ENCODE data around the gene FILIP1. TPM values are rescaled to one million over a fixed set of nuclear protein-coding genes. Genes with fewer than 3 reads are reported as not detected.
A peak's percentile ranks its signal among the peaks of the same experiment; 100 is the strongest.

The FILIP1 gene
- polyA plus RNA-seq, 1 donor, result 7.5 TPM

DNA sequence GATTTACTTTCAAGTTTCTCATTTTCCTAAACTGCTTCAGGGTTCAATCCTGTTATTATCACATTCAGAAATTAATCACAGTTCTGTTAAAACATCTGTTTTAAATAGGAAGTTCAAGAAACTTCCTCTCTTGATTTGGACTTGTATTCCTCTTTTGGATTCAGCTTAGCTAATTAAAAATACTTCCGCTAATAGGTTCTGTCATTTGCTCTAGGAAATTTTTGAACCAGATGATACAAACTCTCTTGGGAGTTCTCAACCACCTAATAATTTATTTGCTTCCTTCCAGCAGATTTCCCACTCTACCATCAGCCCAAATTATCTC, 193.1 kb downstream of the FILIP1 start:
- Histone ChIP-seq H3K4me1 (ENCODE audit: control insufficient read depth, insufficient read depth, low read length) (no peaks in the 10 kb centered on the region), H3K9me3 (ENCODE audit: control insufficient read depth, low read depth, low read length) (no peaks in the 10 kb centered on the region), H3K4me3 (ENCODE audit: low read length) (no peak overlapping the region), H3K27ac (ENCODE audit: low read length) (no peak overlapping the region), H3K27me3 (ENCODE audit: control insufficient read depth, insufficient read depth, low read length) (no peaks in the 10 kb centered on the region), H3K36me3 (ENCODE audit: control insufficient read depth, insufficient read depth, low read length) (no peaks in the 10 kb centered on the region)
- DNase-seq, result no peak
- no CpG with 5 or more reads among the region's 1 CpG for WGBS (ENCODE audit: insufficient coverage, low lambda C conversion rate)

DNA sequence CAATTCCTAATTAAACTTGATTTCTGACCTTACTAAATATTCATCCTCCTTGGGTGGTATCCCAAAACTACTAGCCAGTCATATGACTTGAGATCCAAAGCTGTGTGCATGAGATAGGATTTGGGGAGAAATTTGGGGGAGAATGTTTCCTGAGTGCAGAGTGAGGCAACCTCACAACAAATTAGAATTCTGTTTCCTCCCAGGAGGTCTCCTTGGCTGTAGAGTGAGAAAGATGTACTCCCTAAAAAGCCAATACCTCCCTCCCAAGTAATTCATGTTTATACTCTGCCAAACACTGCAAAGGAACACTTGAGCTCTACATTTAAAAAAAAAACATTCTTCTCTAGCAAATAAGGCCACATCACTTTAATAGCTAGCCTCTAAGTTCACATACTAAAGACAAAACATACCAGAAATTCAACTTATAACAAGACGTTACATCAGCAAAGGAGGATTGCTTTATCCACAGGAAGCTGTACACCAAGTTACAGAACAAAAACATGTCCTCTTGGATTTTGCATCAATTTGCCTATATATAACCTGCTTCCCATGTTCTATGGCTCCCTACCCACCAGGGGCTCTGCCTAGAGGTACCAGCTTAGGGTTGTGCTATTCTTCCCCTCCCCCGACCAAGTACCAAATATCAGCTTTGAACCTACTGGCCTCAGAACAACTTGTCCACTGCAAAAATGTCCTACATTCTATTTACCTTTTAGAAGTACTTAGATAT, 193.6 kb downstream of the FILIP1 start:
- no CpG with 5 or more reads among the region's 2 CpGs for WGBS (ENCODE audit: insufficient coverage, low lambda C conversion rate)
- no peak overlapping the region for H3K27ac ChIP-seq (ENCODE audit: low read length)

DNA sequence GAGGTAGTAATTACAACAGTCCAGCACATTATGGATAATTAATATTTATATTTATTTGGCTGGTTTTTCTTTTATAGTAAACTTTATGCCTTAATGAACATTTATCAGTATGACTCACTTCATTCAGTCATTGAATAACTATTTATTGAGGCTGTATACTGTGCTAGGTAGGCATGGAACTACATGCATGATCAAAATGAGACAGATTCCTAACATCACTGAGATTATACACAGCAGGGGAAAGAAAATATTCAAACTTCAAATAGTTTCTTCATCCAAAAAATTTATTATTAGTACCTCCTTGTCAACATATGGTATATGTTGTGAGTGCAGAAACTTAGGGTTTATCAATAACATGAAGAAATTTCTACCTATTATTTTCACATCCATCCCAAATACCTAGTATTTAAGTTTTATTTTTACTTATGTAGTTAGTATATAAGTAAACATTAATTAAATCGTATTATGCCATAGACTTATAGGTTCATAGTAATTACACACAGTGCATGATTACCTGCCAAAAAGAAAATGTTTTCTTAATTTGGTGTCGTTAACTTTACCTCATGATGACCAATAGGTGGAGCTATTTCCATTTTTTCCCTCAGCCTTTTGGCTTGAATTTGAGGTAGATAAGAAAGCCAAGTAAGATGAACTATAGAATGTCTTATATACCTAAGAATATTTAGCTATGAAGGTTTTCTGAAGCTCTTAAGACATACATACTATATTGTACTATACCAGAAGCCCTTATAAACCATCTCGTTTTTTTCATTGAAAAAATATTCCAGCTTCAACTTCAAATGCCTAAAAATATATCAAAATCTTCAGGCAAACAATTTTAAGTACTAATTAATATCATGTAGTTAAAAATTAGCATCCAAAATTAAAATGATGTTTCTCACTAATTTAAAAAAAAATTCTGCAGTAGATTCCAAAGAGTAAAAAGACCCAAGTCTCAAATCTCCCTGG, 196.5 kb downstream of the FILIP1 start:
- peak in 1 of 2 donors; percentile 32 for DNase-seq
- WGBS (ENCODE audit: insufficient coverage, low lambda C conversion rate), result 0% methylated on average over 2 of the region's 3 CpGs
- H3K27me3 ChIP-seq (ENCODE audit: control insufficient read depth, insufficient read depth, low read length), result no peaks in the 10 kb centered on the region
- no peak overlapping the region for H3K27ac ChIP-seq (ENCODE audit: low read length)
- no peak overlapping the region for H3K4me3 ChIP-seq (ENCODE audit: low read length)
- H3K4me1 ChIP-seq (ENCODE audit: control insufficient read depth, insufficient read depth, low read length), result no peaks in the 10 kb centered on the region
- H3K36me3 ChIP-seq (ENCODE audit: control insufficient read depth, insufficient read depth, low read length), result no peaks in the 10 kb centered on the region
- no peaks in the 10 kb centered on the region for H3K9me3 ChIP-seq (ENCODE audit: control insufficient read depth, low read depth, low read length)

More for the DNA sequence above, 193.6 kb downstream of the FILIP1 start:
- no peaks in the 10 kb centered on the region for H3K27me3 ChIP-seq (ENCODE audit: control insufficient read depth, insufficient read depth, low read length)
- H3K9me3 ChIP-seq (ENCODE audit: control insufficient read depth, low read depth, low read length), result no peaks in the 10 kb centered on the region
- no peaks in the 10 kb centered on the region for H3K36me3 ChIP-seq (ENCODE audit: control insufficient read depth, insufficient read depth, low read length)
- peak in 1 of 2 donors; percentile 5 for DNase-seq
- no peak overlapping the region for H3K4me3 ChIP-seq (ENCODE audit: low read length)
- no peaks in the 10 kb centered on the region for H3K4me1 ChIP-seq (ENCODE audit: control insufficient read depth, insufficient read depth, low read length)

DNA sequence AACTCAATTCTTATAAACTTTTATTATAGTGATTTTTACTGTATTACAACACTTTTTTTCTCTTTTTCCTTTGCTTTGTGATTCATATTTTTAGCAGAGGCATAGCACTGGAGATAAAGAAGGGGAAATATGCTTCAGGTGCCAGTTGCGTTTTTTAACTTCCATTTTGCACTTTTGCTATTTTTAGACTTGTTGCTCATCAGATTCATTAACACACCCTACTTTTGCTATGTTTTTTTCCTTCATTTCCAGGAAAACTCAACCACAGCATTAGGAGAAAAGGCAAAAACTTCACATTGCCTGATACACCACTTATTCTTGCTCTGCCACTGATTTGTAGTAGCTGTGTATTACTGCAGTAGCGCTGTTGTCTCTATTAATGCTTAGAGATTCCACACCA, 201.0 kb downstream of the FILIP1 start:
- 83% methylated on average over 1 of the region's 2 CpGs for WGBS (ENCODE audit: insufficient coverage, low lambda C conversion rate)
- Histone ChIP-seq H3K36me3 (ENCODE audit: control insufficient read depth, insufficient read depth, low read length) (no peaks in the 10 kb centered on the region), H3K27me3 (ENCODE audit: control insufficient read depth, insufficient read depth, low read length) (no peaks in the 10 kb centered on the region), H3K27ac (ENCODE audit: low read length) (no peak overlapping the region), H3K4me3 (ENCODE audit: low read length) (no peak overlapping the region), H3K4me1 (ENCODE audit: control insufficient read depth, insufficient read depth, low read length) (no peaks in the 10 kb centered on the region), H3K9me3 (ENCODE audit: control insufficient read depth, low read depth, low read length) (no peaks in the 10 kb centered on the region)
- DNase-seq, result no peak

DNA sequence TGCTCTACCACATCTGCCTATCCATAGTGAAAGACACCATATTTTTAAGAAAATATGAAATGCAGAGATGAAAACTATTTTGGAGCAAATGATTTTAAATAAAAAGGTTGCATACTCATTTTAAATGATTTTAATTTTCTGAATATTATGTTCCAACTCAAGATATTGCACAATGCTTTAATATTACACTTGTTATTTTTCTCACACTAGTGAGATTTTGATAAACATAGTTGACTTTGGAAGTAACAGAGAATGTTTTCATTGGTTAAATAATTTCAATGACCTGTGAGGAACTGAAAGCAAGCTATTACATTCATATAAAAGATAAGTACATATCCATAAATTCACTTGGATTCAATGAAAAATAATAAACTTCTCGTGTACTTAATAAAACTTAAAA, 201.9 kb downstream of the FILIP1 start:
- DNase-seq, result no peak
- no peaks in the 10 kb centered on the region for H3K27me3 ChIP-seq (ENCODE audit: control insufficient read depth, insufficient read depth, low read length)
- H3K4me1 ChIP-seq (ENCODE audit: control insufficient read depth, insufficient read depth, low read length), result no peaks in the 10 kb centered on the region
- H3K36me3 ChIP-seq (ENCODE audit: control insufficient read depth, insufficient read depth, low read length), result no peaks in the 10 kb centered on the region
- H3K9me3 ChIP-seq (ENCODE audit: control insufficient read depth, low read depth, low read length), result no peaks in the 10 kb centered on the region
- WGBS (ENCODE audit: insufficient coverage, low lambda C conversion rate), result 100% methylated on average over 1 of the region's 1 CpG
- H3K4me3 ChIP-seq (ENCODE audit: low read length), result no peak overlapping the region
- no peak overlapping the region for H3K27ac ChIP-seq (ENCODE audit: low read length)

DNA sequence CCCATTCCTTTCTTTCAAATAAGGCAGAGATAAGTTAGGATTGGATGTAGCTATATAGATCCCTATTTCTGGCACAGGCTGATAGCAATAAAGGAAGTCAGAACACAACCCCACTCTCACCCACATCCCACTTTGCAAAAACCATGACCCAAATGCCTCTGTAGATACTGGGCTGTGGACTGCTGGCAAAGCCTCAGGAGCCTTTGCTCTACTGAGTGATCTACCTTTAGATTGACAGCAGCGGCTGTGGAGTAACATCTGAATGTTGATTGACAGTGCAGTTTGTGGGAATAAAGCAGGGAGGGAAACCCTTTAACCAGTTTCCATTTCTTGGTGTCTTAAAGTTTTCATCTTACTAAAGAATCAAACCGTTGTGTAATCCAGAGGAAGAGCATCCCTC, 202.3 kb downstream of the FILIP1 start:
- Histone ChIP-seq H3K27ac (ENCODE audit: low read length) (no peak overlapping the region), H3K9me3 (ENCODE audit: control insufficient read depth, low read depth, low read length) (no peaks in the 10 kb centered on the region), H3K4me3 (ENCODE audit: low read length) (no peak overlapping the region), H3K27me3 (ENCODE audit: control insufficient read depth, insufficient read depth, low read length) (no peaks in the 10 kb centered on the region), H3K36me3 (ENCODE audit: control insufficient read depth, insufficient read depth, low read length) (no peaks in the 10 kb centered on the region), H3K4me1 (ENCODE audit: control insufficient read depth, insufficient read depth, low read length) (no peaks in the 10 kb centered on the region)
- no peak for DNase-seq
- no CpG with 5 or more reads among the region's 2 CpGs for WGBS (ENCODE audit: insufficient coverage, low lambda C conversion rate)

DNA sequence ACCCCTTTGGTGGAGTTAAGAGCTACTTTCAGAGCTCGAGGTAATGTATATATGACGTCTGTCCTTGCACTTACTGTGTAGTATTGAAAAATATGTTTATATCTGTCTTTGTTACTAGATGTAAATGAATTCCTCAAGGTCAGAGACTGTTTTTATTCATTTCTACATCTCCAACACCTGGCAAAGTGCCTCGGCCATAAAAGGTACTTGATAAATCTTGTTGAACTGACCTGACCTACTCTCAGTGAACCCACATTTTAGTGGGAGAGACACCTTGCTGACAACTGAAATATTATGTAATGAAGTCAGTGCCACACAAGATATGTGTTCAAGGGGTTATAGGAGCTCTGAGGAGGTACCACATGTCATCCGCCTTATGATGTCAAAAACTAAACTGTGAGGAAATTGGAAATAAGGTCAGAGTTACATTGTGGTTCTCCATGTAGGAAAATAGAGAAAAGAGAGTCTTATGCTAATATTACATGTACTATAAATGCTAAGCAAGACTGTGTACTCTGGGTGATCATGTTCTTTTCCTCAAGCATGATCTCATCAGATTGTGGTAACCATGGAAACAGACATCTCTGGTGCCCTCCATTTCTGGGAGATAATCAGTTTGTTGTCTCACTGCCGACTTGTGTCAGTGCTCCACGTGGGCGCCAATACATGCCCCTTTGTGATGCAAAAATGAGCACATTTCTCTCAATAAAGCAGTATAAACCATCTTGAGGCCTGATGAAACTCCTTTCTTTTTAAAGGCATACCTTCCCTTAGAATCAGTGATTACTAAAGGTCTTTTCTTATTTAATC, 203.3 kb downstream of the FILIP1 start:
- no peaks in the 10 kb centered on the region for H3K9me3 ChIP-seq (ENCODE audit: control insufficient read depth, low read depth, low read length)
- H3K4me1 ChIP-seq (ENCODE audit: control insufficient read depth, insufficient read depth, low read length), result no peaks in the 10 kb centered on the region
- no peak overlapping the region for H3K4me3 ChIP-seq (ENCODE audit: low read length)
- WGBS (ENCODE audit: insufficient coverage, low lambda C conversion rate), result 45% methylated on average over 2 of the region's 7 CpGs
- H3K27ac ChIP-seq (ENCODE audit: low read length), result no peak overlapping the region
- no peaks in the 10 kb centered on the region for H3K27me3 ChIP-seq (ENCODE audit: control insufficient read depth, insufficient read depth, low read length)
- H3K36me3 ChIP-seq (ENCODE audit: control insufficient read depth, insufficient read depth, low read length), result no peaks in the 10 kb centered on the region
- no peak for DNase-seq

DNA sequence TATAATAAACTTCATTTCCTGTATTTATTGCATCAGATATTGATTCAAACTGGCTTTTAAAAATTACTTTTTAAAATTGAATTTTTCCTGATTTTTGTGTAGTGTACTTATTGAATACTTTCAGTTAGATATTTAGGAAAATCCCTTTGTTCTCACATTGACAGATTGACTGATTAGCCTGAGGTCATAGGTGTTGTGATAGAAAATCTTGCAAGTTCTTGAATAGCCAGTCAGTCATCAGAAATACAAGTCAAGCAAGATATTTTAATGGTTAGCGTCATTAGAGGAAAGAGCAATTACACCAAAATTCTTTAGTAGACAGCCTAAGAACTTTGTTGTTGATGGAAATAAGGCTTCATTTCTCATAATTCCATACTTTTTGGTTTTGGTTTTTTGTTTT, 205.6 kb downstream of the FILIP1 start:
- H3K4me1 ChIP-seq (ENCODE audit: control insufficient read depth, insufficient read depth, low read length), result no peaks in the 10 kb centered on the region
- no peaks in the 10 kb centered on the region for H3K9me3 ChIP-seq (ENCODE audit: control insufficient read depth, low read depth, low read length)
- DNase-seq, result no peak
- H3K36me3 ChIP-seq (ENCODE audit: control insufficient read depth, insufficient read depth, low read length), result no peaks in the 10 kb centered on the region
- no peaks in the 10 kb centered on the region for H3K27me3 ChIP-seq (ENCODE audit: control insufficient read depth, insufficient read depth, low read length)
- no peak overlapping the region for H3K27ac ChIP-seq (ENCODE audit: low read length)
- H3K4me3 ChIP-seq (ENCODE audit: low read length), result no peak overlapping the region
- WGBS (ENCODE audit: insufficient coverage, low lambda C conversion rate), result no CpG with 5 or more reads among the region's 1 CpG

DNA sequence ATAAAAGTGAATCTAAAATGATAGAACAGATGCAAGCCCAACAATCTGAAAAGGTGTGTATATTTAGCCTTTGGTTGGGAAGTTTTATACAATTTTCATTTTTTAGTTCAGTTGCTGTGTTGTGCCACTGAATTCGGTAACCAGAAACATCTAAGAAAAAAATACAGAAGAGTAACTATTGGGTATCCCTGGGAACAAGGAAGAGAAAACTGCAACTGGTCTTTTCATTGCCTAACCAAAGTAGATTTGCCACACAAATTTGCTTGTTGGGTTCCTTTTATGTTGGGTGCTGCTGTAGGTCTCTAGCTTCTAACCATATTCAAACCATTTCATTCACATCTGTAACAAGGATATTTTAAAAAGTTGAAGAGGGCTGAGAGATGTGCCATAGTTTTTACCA, 206.2 kb downstream of the FILIP1 start:
- DNase-seq, result no peak
- no peak overlapping the region for H3K27ac ChIP-seq (ENCODE audit: low read length)
- no peaks in the 10 kb centered on the region for H3K36me3 ChIP-seq (ENCODE audit: control insufficient read depth, insufficient read depth, low read length)
- H3K4me1 ChIP-seq (ENCODE audit: control insufficient read depth, insufficient read depth, low read length), result peaks cover 4% of the 10 kb centered on the region
- H3K4me3 ChIP-seq (ENCODE audit: low read length), result no peak overlapping the region
- no peaks in the 10 kb centered on the region for H3K9me3 ChIP-seq (ENCODE audit: control insufficient read depth, low read depth, low read length)
- WGBS (ENCODE audit: insufficient coverage, low lambda C conversion rate), result no CpG with 5 or more reads among the region's 1 CpG
- no peaks in the 10 kb centered on the region for H3K27me3 ChIP-seq (ENCODE audit: control insufficient read depth, insufficient read depth, low read length)

DNA sequence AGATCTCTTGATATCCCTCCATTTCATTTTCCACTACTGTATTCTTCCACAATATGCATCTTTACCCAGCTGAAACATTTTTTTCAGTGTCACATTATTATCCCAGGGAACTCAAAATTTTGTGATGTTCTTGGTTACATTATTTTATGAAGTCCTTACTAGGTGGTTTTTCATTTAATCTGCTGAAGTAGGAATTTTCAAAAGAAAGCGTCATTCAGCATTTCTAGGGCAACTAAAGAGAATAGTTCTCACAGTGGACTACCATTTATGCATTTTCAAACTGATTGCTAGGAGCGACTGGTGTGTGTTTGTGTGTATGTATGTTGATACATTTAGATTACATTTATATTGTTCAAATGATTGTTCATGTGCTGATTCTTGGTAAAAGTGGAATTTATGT, 206.6 kb downstream of the FILIP1 start:
- Histone ChIP-seq H3K36me3 (ENCODE audit: control insufficient read depth, insufficient read depth, low read length) (no peaks in the 10 kb centered on the region), H3K27me3 (ENCODE audit: control insufficient read depth, insufficient read depth, low read length) (no peaks in the 10 kb centered on the region), H3K9me3 (ENCODE audit: control insufficient read depth, low read depth, low read length) (no peaks in the 10 kb centered on the region), H3K4me1 (ENCODE audit: control insufficient read depth, insufficient read depth, low read length) (peaks cover 7% of the 10 kb centered on the region), H3K27ac (ENCODE audit: low read length) (no peak overlapping the region), H3K4me3 (ENCODE audit: low read length) (no peak overlapping the region)
- no peak for DNase-seq
- no CpG with 5 or more reads among the region's 2 CpGs for WGBS (ENCODE audit: insufficient coverage, low lambda C conversion rate)

Measured in large intestine (tissue), 3 donors.